Neural progenitor cell (in vitro differentiated cells): ENCODE data around the gene TRIM46.

Source experiments
- EZH2phosphoT487 ChIP-seq: fragments of 200-600 bp; sonication (generic); IDR thresholded peaks from 2 replicates; pipeline ENCODE4 v1.6.1; 2017; ENCODE audit warnings: antibody characterized with exemption
- TF ChIP-seq, protein P1 (sequence below): fragments of 200-600 bp; sonication (generic); IDR thresholded peaks from 2 replicates; pipeline ENCODE4 v1.5.1; 2017; ENCODE audit warnings: antibody characterized with exemption, mild to moderate bottlenecking

- TF ChIP-seq, protein P1, sequence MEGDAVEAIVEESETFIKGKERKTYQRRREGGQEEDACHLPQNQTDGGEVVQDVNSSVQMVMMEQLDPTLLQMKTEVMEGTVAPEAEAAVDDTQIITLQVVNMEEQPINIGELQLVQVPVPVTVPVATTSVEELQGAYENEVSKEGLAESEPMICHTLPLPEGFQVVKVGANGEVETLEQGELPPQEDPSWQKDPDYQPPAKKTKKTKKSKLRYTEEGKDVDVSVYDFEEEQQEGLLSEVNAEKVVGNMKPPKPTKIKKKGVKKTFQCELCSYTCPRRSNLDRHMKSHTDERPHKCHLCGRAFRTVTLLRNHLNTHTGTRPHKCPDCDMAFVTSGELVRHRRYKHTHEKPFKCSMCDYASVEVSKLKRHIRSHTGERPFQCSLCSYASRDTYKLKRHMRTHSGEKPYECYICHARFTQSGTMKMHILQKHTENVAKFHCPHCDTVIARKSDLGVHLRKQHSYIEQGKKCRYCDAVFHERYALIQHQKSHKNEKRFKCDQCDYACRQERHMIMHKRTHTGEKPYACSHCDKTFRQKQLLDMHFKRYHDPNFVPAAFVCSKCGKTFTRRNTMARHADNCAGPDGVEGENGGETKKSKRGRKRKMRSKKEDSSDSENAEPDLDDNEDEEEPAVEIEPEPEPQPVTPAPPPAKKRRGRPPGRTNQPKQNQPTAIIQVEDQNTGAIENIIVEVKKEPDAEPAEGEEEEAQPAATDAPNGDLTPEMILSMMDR: peak; percentile 24
- TF ChIP-seq EZH2phosphoT487: peak; percentile 10
Observed at GRCh38 chr1:155227261-155228095, 53.8 kb downstream of the TRIM46 start.
